ENCODE results near the gene GPR39. TPM values are rescaled to one million over a fixed set of nuclear protein-coding genes. Genes with fewer than 3 reads are reported as not detected.

GPR39 gene
- total RNA-seq, 2 experiments from 2014 or later = not detected

GRCh38 chr2:132668987-132669907 lies 252.6 kb downstream of the GPR39 start:
- no peak overlapping the region for H3K4me3 Mint-ChIP-seq
- peaks cover 28% of the 10 kb centered on the region for H3K27me3 Mint-ChIP-seq (ENCODE audit: low read depth)
- H3K9me3 Mint-ChIP-seq (ENCODE audit: insufficient read depth) = no peaks in the 10 kb centered on the region
- no peaks in the 10 kb centered on the region for H3K4me1 Mint-ChIP-seq (ENCODE audit: low read depth)
- ATAC-seq = no peak
- H3K27ac Mint-ChIP-seq = no peak overlapping the region
- peaks cover 4% of the 10 kb centered on the region for H3K36me3 Mint-ChIP-seq (ENCODE audit: low read depth)
- DNase-seq = no peak
- ChIA-PET CTCF (no interaction called here), POLR2A (no interaction called here)

GRCh38 chr2:132669908-132670495 lies 253.4 kb downstream of the GPR39 start, which contains the start of gene LYPD1:
TSS of gene LYPD1 (minus strand) at chr2:132670205. CDS start at chr2:132669932, 273 bp downstream.
- Mint-ChIP-seq H3K4me3 (no peak within 1 kb of the TSS), H3K27ac (no peak within 1 kb of the TSS), H3K9me3 (ENCODE audit: insufficient read depth) (no peaks in the 10 kb centered on the region), H3K4me1 (ENCODE audit: low read depth) (no peaks in the 10 kb centered on the region), H3K27me3 (ENCODE audit: low read depth) (peaks cover 28% of the 10 kb centered on the region), H3K36me3 (ENCODE audit: low read depth) (peaks cover 4% of the 10 kb centered on the region)
- ATAC-seq (no peak), DNase-seq (no peak)
- POLR2A ChIA-PET = no interaction called here
- CTCF ChIA-PET = no interaction called here

GRCh38 chr2:132670496-132671150 lies 254.0 kb downstream of the GPR39 start:
- Mint-ChIP-seq H3K4me1 (ENCODE audit: low read depth) (no peaks in the 10 kb centered on the region), H3K4me3 (no peak overlapping the region), H3K27me3 (ENCODE audit: low read depth) (peaks cover 28% of the 10 kb centered on the region), H3K36me3 (ENCODE audit: low read depth) (peaks cover 4% of the 10 kb centered on the region), H3K9me3 (ENCODE audit: insufficient read depth) (no peaks in the 10 kb centered on the region), H3K27ac (no peak overlapping the region)
- ATAC-seq (no peak), DNase-seq (no peak)
- CTCF ChIA-PET = no interaction called here
- POLR2A ChIA-PET = no interaction called here

- DNase-seq = no peak
- CTCF ChIA-PET = no interaction called here
- Mint-ChIP-seq H3K27ac (no peak overlapping the region), H3K27me3 (ENCODE audit: low read depth) (peaks cover 28% of the 10 kb centered on the region), H3K36me3 (ENCODE audit: low read depth) (peaks cover 4% of the 10 kb centered on the region), H3K9me3 (ENCODE audit: insufficient read depth) (no peaks in the 10 kb centered on the region), H3K4me3 (no peak overlapping the region), H3K4me1 (ENCODE audit: low read depth) (no peaks in the 10 kb centered on the region)
- POLR2A ChIA-PET = no interaction called here
- no peak for ATAC-seq
These were observed 254.7 kb downstream of the GPR39 start for GRCh38 chr2:132671151-132671835.

- Mint-ChIP-seq H3K9me3 (ENCODE audit: insufficient read depth) (no peaks in the 10 kb centered on the region), H3K27ac (no peak overlapping the region), H3K36me3 (ENCODE audit: low read depth) (no peaks in the 10 kb centered on the region), H3K27me3 (ENCODE audit: low read depth) (no peaks in the 10 kb centered on the region), H3K4me3 (no peak overlapping the region), H3K4me1 (ENCODE audit: low read depth) (no peaks in the 10 kb centered on the region)
- ChIA-PET POLR2A (no interaction called here), CTCF (no interaction called here)
- ATAC-seq = no peak
- DNase-seq = no peak
These were observed 260.4 kb downstream of the GPR39 start for GRCh38 chr2:132676999-132677398.

GRCh38 chr2:132677661-132678060 lies 261.1 kb downstream of the GPR39 start:
- Mint-ChIP-seq H3K27me3 (ENCODE audit: low read depth) (no peaks in the 10 kb centered on the region), H3K4me1 (ENCODE audit: low read depth) (no peaks in the 10 kb centered on the region), H3K36me3 (ENCODE audit: low read depth) (no peaks in the 10 kb centered on the region), H3K27ac (no peak overlapping the region), H3K4me3 (no peak overlapping the region), H3K9me3 (ENCODE audit: insufficient read depth) (no peaks in the 10 kb centered on the region)
- POLR2A ChIA-PET = no interaction called here
- ATAC-seq (no peak), DNase-seq (no peak)
- CTCF ChIA-PET = no interaction called here

GRCh38 chr2:132678483-132678882 lies 261.9 kb downstream of the GPR39 start:
- ATAC-seq (no peak), DNase-seq (no peak)
- H3K9me3 Mint-ChIP-seq (ENCODE audit: insufficient read depth) = no peaks in the 10 kb centered on the region
- no peak overlapping the region for H3K27ac Mint-ChIP-seq
- ChIA-PET CTCF (no interaction called here), POLR2A (no interaction called here)
- H3K27me3 Mint-ChIP-seq (ENCODE audit: low read depth) = no peaks in the 10 kb centered on the region
- H3K36me3 Mint-ChIP-seq (ENCODE audit: low read depth) = no peaks in the 10 kb centered on the region
- H3K4me1 Mint-ChIP-seq (ENCODE audit: low read depth) = no peaks in the 10 kb centered on the region
- H3K4me3 Mint-ChIP-seq = no peak overlapping the region

- no peaks in the 10 kb centered on the region for H3K36me3 Mint-ChIP-seq (ENCODE audit: low read depth)
- no peaks in the 10 kb centered on the region for H3K4me1 Mint-ChIP-seq (ENCODE audit: low read depth)
- ATAC-seq (no peak), DNase-seq (no peak)
- no peaks in the 10 kb centered on the region for H3K9me3 Mint-ChIP-seq (ENCODE audit: insufficient read depth)
- ChIA-PET CTCF (no interaction called here), POLR2A (no interaction called here)
- H3K27me3 Mint-ChIP-seq (ENCODE audit: low read depth) = no peaks in the 10 kb centered on the region
- H3K4me3 Mint-ChIP-seq = no peak overlapping the region
- H3K27ac Mint-ChIP-seq = no peak overlapping the region
These were observed 263.9 kb downstream of the GPR39 start for GRCh38 chr2:132680544-132680943.

GRCh38 chr2:132681766-132682165 lies 265.2 kb downstream of the GPR39 start:
- Mint-ChIP-seq H3K4me1 (ENCODE audit: low read depth) (no peaks in the 10 kb centered on the region), H3K4me3 (no peak overlapping the region), H3K36me3 (ENCODE audit: low read depth) (no peaks in the 10 kb centered on the region), H3K9me3 (ENCODE audit: insufficient read depth) (no peaks in the 10 kb centered on the region), H3K27ac (no peak overlapping the region), H3K27me3 (ENCODE audit: low read depth) (no peaks in the 10 kb centered on the region)
- CTCF ChIA-PET = no interaction called here
- ATAC-seq (no peak), DNase-seq (no peak)
- POLR2A ChIA-PET = no interaction called here

GRCh38 chr2:132690664-132691303 lies 274.2 kb downstream of the GPR39 start:
- no peak for ATAC-seq
- POLR2A ChIA-PET = no interaction called here
- no peak overlapping the region for H3K27ac Mint-ChIP-seq

GRCh38 chr2:132691556-132691955 lies 275.0 kb downstream of the GPR39 start:
- H3K9me3 Mint-ChIP-seq (ENCODE audit: insufficient read depth) = no peaks in the 10 kb centered on the region
- CTCF ChIA-PET = no interaction called here
- H3K36me3 Mint-ChIP-seq (ENCODE audit: low read depth) = no peaks in the 10 kb centered on the region
- no peak for DNase-seq
- H3K4me1 Mint-ChIP-seq (ENCODE audit: low read depth) = no peaks in the 10 kb centered on the region
- no peak for ATAC-seq
- no peak overlapping the region for H3K4me3 Mint-ChIP-seq
- POLR2A ChIA-PET = no interaction called here
- no peak overlapping the region for H3K27ac Mint-ChIP-seq
- no peaks in the 10 kb centered on the region for H3K27me3 Mint-ChIP-seq (ENCODE audit: low read depth)

More at GRCh38 chr2:132690664-132691303, 274.2 kb downstream of the GPR39 start:
- no peaks in the 10 kb centered on the region for H3K4me1 Mint-ChIP-seq (ENCODE audit: low read depth)
- CTCF ChIA-PET = no interaction called here
- no peaks in the 10 kb centered on the region for H3K9me3 Mint-ChIP-seq (ENCODE audit: insufficient read depth)
- H3K36me3 Mint-ChIP-seq (ENCODE audit: low read depth) = no peaks in the 10 kb centered on the region
- no peaks in the 10 kb centered on the region for H3K27me3 Mint-ChIP-seq (ENCODE audit: low read depth)
- DNase-seq = no peak
- no peak overlapping the region for H3K4me3 Mint-ChIP-seq

All from activated CD8-positive, alpha-beta T cell treated with anti-CD3 and anti-CD28 coated beads, Interleukin-2, amount 10 ng/mL, durations not matched to agents 7 days and 5 days (primary cell).